NCI-H2171 (cell line): Measurements from ENCODE around the gene ROMO1.
"Not testable (repeated sequence)": the region's sequence is repeated elsewhere in the genome, so short reads cannot be mapped to it uniquely, and the experiment has no call there.

Source experiments
- DNase-seq: peaks from one replicate; lab custom pipeline; 2025; lab: John Stamatoyannopoulos, UW

Gene ROMO1

GRCh38 chr20:35681960-35682359 lies 17.2 kb upstream of the ROMO1 start:
- no peak for DNase-seq

GRCh38 chr20:35685368-35685767 lies 13.8 kb upstream of the ROMO1 start:
- DNase-seq: not testable (repeated sequence)

GRCh38 chr20:35686872-35687271 lies 12.3 kb upstream of the ROMO1 start:
- DNase-seq: not testable (repeated sequence)

GRCh38 chr20:35690265-35690664 lies 8.9 kb upstream of the ROMO1 start:
- DNase-seq: no peak

- DNase-seq: no peak
Observed at GRCh38 chr20:35695245-35695749, 3.9 kb upstream of the ROMO1 start.

GRCh38 chr20:35695978-35696377 lies 3.2 kb upstream of the ROMO1 start:
- DNase-seq: no peak

GRCh38 chr20:35697696-35698297 lies 1.4 kb upstream of the ROMO1 start:
- DNase-seq: no peak

- DNase-seq: no peak
Observed at GRCh38 chr20:35698298-35699126, 693 bp upstream of the ROMO1 start.

- no peak for DNase-seq
Observed at GRCh38 chr20:35699957-35700624, 886 bp downstream of the ROMO1 start.

GRCh38 chr20:35700625-35701148 lies 1.5 kb downstream of the ROMO1 start:
- no peak for DNase-seq

- no peak for DNase-seq
Observed at GRCh38 chr20:35702051-35702823, 3.0 kb downstream of the ROMO1 start.

GRCh38 chr20:35702824-35703695 lies 3.9 kb downstream of the ROMO1 start:
- DNase-seq: no peak

- DNase-seq: no peak
Observed at GRCh38 chr20:35704514-35705261, 5.5 kb downstream of the ROMO1 start.

- not testable (repeated sequence) for DNase-seq
Observed at GRCh38 chr20:35705894-35706293, 6.7 kb downstream of the ROMO1 start.

- DNase-seq: not testable (repeated sequence)
Observed at GRCh38 chr20:35706591-35707529, 7.7 kb downstream of the ROMO1 start.

GRCh38 chr20:35708502-35708901 lies 9.3 kb downstream of the ROMO1 start:
- no peak for DNase-seq

- DNase-seq: no peak
Observed at GRCh38 chr20:35709259-35709658, 10.1 kb downstream of the ROMO1 start.

GRCh38 chr20:35710039-35710438 lies 10.8 kb downstream of the ROMO1 start:
- no peak for DNase-seq
